Sigmoid colon (tissue), 4 donors: ENCODE results near the gene UTF1.

Experiments
- CTCF ChIP-seq, 4 experiments: fragments of 450-650 bp in 3 of 4; fragments of 200-600 bp in 1 of 4; IDR thresholded peaks; one replicate each; pipeline ENCODE4 v1.5.1; 2016 to 2019; ENCODE audit warnings: antibody characterized with exemption in 4 of 4, mild to moderate bottlenecking in 3 of 4, moderate library complexity in 2 of 4
- EP300 ChIP-seq, 4 donors: sonication (generic); formaldehyde crosslinking; IDR thresholded peaks; one replicate each; pipeline ENCODE4 v1.6.1; 2017; ENCODE audit warnings: antibody characterized with exemption in 4 of 4
- POLR2A ChIP-seq, 2 donors: fragments of 450-650 bp; IDR thresholded peaks; one replicate each; pipeline ENCODE4 v1.6.1; 2016; ENCODE audit warnings: antibody characterized with exemption in 2 of 2, mild to moderate bottlenecking in 2 of 2, moderate library complexity in 2 of 2
- POLR2AphosphoS5 ChIP-seq, 4 donors: sonication (generic); formaldehyde crosslinking; IDR thresholded peaks; one replicate each; pipeline ENCODE4 v1.6.1; 2017; ENCODE audit warnings: antibody characterized with exemption in 4 of 4

GRCh38 chr10:133224756-133225372, 5.2 kb upstream of the UTF1 start:
- TF ChIP-seq CTCF (IDR thresholded peaks at IDR 0.05) = no peak
- TF ChIP-seq POLR2A (IDR thresholded peaks at IDR 0.05) = no peak
- TF ChIP-seq POLR2AphosphoS5 (IDR thresholded peaks at IDR 0.05) = no peak
- TF ChIP-seq EP300 (IDR thresholded peaks at IDR 0.05) = no peak
